Upper lobe of left lung (tissue), 6 donors: ENCODE results near the gene CRYBG2. TPM values are rescaled to one million over a fixed set of nuclear protein-coding genes. Genes with fewer than 3 reads are reported as not detected.

ENCODE experiments used
- ATAC-seq, 2 donors: fragments of 200-7000 bp; cut with Tn5 transposase; one replicate each; pipeline ENCODE4 v1.9.1; 2022; ENCODE audit warnings: mild to moderate bottlenecking in 2 of 2, moderate library complexity in 2 of 2; ENCODE audit not compliant: low FRiP score in 2 of 2
- DNase-seq, 2 donors: peaks; one replicate each; pipeline ENCODE4 v3.0.0-alpha.2; 2019 to 2020
- H3K27ac ChIP-seq, 4 donors: fragments of 200-600 bp; sonication (generic); one replicate each; pipeline ENCODE4 v1.5.1; 2016 to 2019
- H3K27me3 ChIP-seq, 4 donors: fragments of 200-600 bp; sonication (generic); one replicate each; pipeline ENCODE4 v1.5.1; 2017 to 2019
- H3K36me3 ChIP-seq, 4 donors: fragments of 200-600 bp; sonication (generic); one replicate each; pipeline ENCODE4 v1.5.1; 2016 to 2019
- H3K4me1 ChIP-seq, 4 donors: fragments of 200-600 bp; sonication (generic); one replicate each; pipeline ENCODE4 v1.5.1; 2018 to 2019
- H3K4me3 ChIP-seq, 4 donors: fragments of 200-600 bp; sonication (generic); one replicate each; pipeline ENCODE4 v1.5.1; 2017 to 2019; ENCODE audit warnings: mild to moderate bottlenecking in 2 of 4, moderate library complexity in 1 of 4
- H3K9me3 ChIP-seq, 4 donors: fragments of 200-600 bp; sonication (generic); one replicate each; pipeline ENCODE4 v1.5.1; 2018 to 2019
- CTCF ChIP-seq, 6 experiments: fragments of 450-650 bp in 4 of 6; fragments of 200-600 bp in 2 of 6; sonication (generic) in 2 of 6; IDR thresholded peaks; one replicate each; pipeline ENCODE4 v1.5.1; 2016 to 2019; ENCODE audit warnings: antibody characterized with exemption in 6 of 6
- EP300 ChIP-seq, 4 donors: sonication (generic); formaldehyde crosslinking; IDR thresholded peaks; one replicate each; pipeline ENCODE4 v1.5.1; 2017; ENCODE audit warnings: antibody characterized with exemption in 4 of 4, control low read depth in 2 of 4
- POLR2A ChIP-seq, 4 donors: fragments of 450-650 bp; IDR thresholded peaks; one replicate each; pipeline ENCODE4 v1.5.1; 2016 to 2017; ENCODE audit warnings: antibody characterized with exemption in 4 of 4, mild to moderate bottlenecking in 2 of 4
- POLR2AphosphoS5 ChIP-seq, 2 donors: sonication (generic); formaldehyde crosslinking; IDR thresholded peaks; one replicate each; pipeline ENCODE4 v1.5.1; 2017; ENCODE audit warnings: antibody characterized with exemption in 2 of 2
- WGBS, 2 donors: methylation state at CpG; one replicate each; pipeline ENCODE4 v1.1.5; 2017 to 2018; 5-methylcytosine and 5-hydroxymethylcytosine counted together
- total RNA-seq, 6 donors: library from RNA; depleted of rRNA in 4 of 6; stranded (reverse); fragments of >200 nt in 4 of 6; gene quantifications; one replicate each; pipeline versions ENCODE4 v1.1.0 to v1.2.1, GENCODE V29; 2016 to 2021
- donor health status: DM: no; HTN: no; CAD: no; lungs with moderate emphysema.
- donor health status: DM: no; HTN: yes; CAD: no; lungs with severe emphysema.

CRYBG2 gene
- total RNA-seq, 6 donors from 2014 or later: 0.59 to 25.2 (median 11.1) TPM

GRCh38 chr1:26318338-26319064, 35.4 kb downstream of the CRYBG2 start:
- Histone ChIP-seq H3K27me3 (no peaks in the 10 kb centered on the region), H3K27ac (peak overlapping the region; percentile 57 to 76 (median 70)), H3K9me3 (no peaks in the 10 kb centered on the region), H3K4me1 (peaks cover 10 to 24% (median 20%) of the 10 kb centered on the region in 4 donors), H3K4me3 (peak overlapping the region in 3 of 4 donors; percentile 29 to 43 (median 39)), H3K36me3 (no peaks in the 10 kb centered on the region)
- 68 to 79% methylated on average over 8 to 9 of the region's 9 CpGs for WGBS, 2 donors
- DNase-seq (peak in 1 of 2 donors; percentile 64), ATAC-seq (peak; percentile 15 to 57)
- peak in 1 of 4 donors; percentile 57 for TF ChIP-seq POLR2A (IDR thresholded peaks at IDR 0.05)
- TF ChIP-seq CTCF (IDR thresholded peaks at IDR 0.05): no peak

- TF ChIP-seq POLR2A (IDR thresholded peaks at IDR 0.05) (peak in 1 of 4 donors; percentile 44), CTCF (IDR thresholded peaks at IDR 0.05) (no peak)
- no peaks in the 10 kb centered on the region for H3K9me3 ChIP-seq
- WGBS, 2 donors: 60 to 61% methylated on average over 8 to 12 of the region's 12 CpGs
- peak within 1 kb of the TSS in 3 of 4 donors; percentile 29 to 43 (median 39) for H3K4me3 ChIP-seq
- H3K27ac ChIP-seq: peak within 1 kb of the TSS; percentile 57 to 76 (median 70)
- no peaks in the 10 kb centered on the region for H3K36me3 ChIP-seq
- DNase-seq (no peak), ATAC-seq (no peak)
- H3K27me3 ChIP-seq: no peaks in the 10 kb centered on the region
- peaks cover 10 to 24% (median 20%) of the 10 kb centered on the region in 4 donors for H3K4me1 ChIP-seq
Measured at GRCh38 chr1:26317612-26318337, 36.2 kb downstream of the CRYBG2 start, which contains the start of gene CD52. Gene CD52 (plus strand): TSS chr1:26317958. CDS start chr1:26318018, 60 bp downstream.

GRCh38 chr1:26317146-26317545, 36.8 kb downstream of the CRYBG2 start:
- ATAC-seq: no peak
- 73 to 85% methylated on average over 2 of the region's 2 CpGs for WGBS, 2 donors
- Histone ChIP-seq H3K36me3 (no peaks in the 10 kb centered on the region), H3K9me3 (no peaks in the 10 kb centered on the region), H3K27ac (peak overlapping the region in 2 of 4 donors; percentile 75 to 76), H3K4me3 (no peak overlapping the region), H3K4me1 (peaks cover 10 to 24% (median 20%) of the 10 kb centered on the region in 4 donors), H3K27me3 (no peaks in the 10 kb centered on the region)
- DNase-seq: no peak
- no peak for TF ChIP-seq POLR2AphosphoS5 (IDR thresholded peaks at IDR 0.05)
- no peak for TF ChIP-seq POLR2A (IDR thresholded peaks at IDR 0.05)
- TF ChIP-seq CTCF (IDR thresholded peaks at IDR 0.05): no peak
- no peak for TF ChIP-seq EP300 (IDR thresholded peaks at IDR 0.05)

- ATAC-seq (no peak), DNase-seq (no peak)
- H3K4me3 ChIP-seq: no peak overlapping the region
- H3K27ac ChIP-seq: peak overlapping the region; percentile 44 to 76 (median 54)
- TF ChIP-seq EP300 (IDR thresholded peaks at IDR 0.05) (no peak), POLR2AphosphoS5 (IDR thresholded peaks at IDR 0.05) (no peak)
- no peaks in the 10 kb centered on the region for H3K36me3 ChIP-seq
- 77 to 82% methylated on average over 8 of the region's 8 CpGs for WGBS, 2 donors
- H3K4me1 ChIP-seq: peaks cover 7 to 19% (median 14%) of the 10 kb centered on the region in 4 donors
- no peaks in the 10 kb centered on the region for H3K9me3 ChIP-seq
- H3K27me3 ChIP-seq: no peaks in the 10 kb centered on the region
Measured at GRCh38 chr1:26315874-26316850, 37.8 kb downstream of the CRYBG2 start.
